Renal pelvis (tissue), 4 donors: ENCODE results near the gene TRAP1. TPM values are rescaled to one million over a fixed set of nuclear protein-coding genes. Genes with fewer than 3 reads are reported as not detected.
"Not testable (repeated sequence)": the region's sequence is repeated elsewhere in the genome, so short reads cannot be mapped to it uniquely, and the experiment has no call there.

Source experiments
- DNase-seq: peaks from one replicate; pipeline ENCODE4 v3.0.0-alpha.2; 2013
- polyA plus RNA-seq, 3 donors: library from polyadenylated mRNA; unstranded; fragments of 120-200 nt; gene quantifications; one replicate each; pipeline ENCODE4 v1.2.1, GENCODE V29; 2013; ENCODE audit not compliant: insufficient read length in 3 of 3

The TRAP1 gene
- polyA plus RNA-seq, 3 donors, result 103 to 126 (median 109) TPM

GRCh38 chr16:3718628-3719027 lies 1.3 kb upstream of the TRAP1 start:
- no peak for DNase-seq

- DNase-seq, result no peak
Measured at GRCh38 chr16:3718019-3718391, 681 bp upstream of the TRAP1 start.

GRCh38 chr16:3716831-3717234 lies 491 bp downstream of the TRAP1 start:
- no peak for DNase-seq

GRCh38 chr16:3715430-3715829 lies 1.9 kb downstream of the TRAP1 start:
- no peak for DNase-seq

GRCh38 chr16:3714378-3714777 lies 2.9 kb downstream of the TRAP1 start:
- not testable (repeated sequence) for DNase-seq

- no peak for DNase-seq
Measured at GRCh38 chr16:3713587-3714242, 3.6 kb downstream of the TRAP1 start.

GRCh38 chr16:3712861-3713372 lies 4.4 kb downstream of the TRAP1 start:
- DNase-seq, result no peak

GRCh38 chr16:3706253-3707012 lies 10.9 kb downstream of the TRAP1 start:
- no peak for DNase-seq

GRCh38 chr16:3702082-3702481 lies 15.2 kb downstream of the TRAP1 start:
- DNase-seq, result no peak

- DNase-seq, result no peak
Measured at GRCh38 chr16:3701531-3701930, 15.8 kb downstream of the TRAP1 start.

GRCh38 chr16:3698941-3699340 lies 18.4 kb downstream of the TRAP1 start:
- DNase-seq, result no peak

GRCh38 chr16:3696425-3697218 lies 20.7 kb downstream of the TRAP1 start:
- DNase-seq, result no peak

GRCh38 chr16:3695610-3696369 lies 21.5 kb downstream of the TRAP1 start:
- no peak for DNase-seq

- no peak for DNase-seq
Measured at GRCh38 chr16:3694051-3694450, 23.3 kb downstream of the TRAP1 start.

- no peak for DNase-seq
Measured at GRCh38 chr16:3691761-3692160, 25.6 kb downstream of the TRAP1 start.

GRCh38 chr16:3690980-3691720 lies 26.2 kb downstream of the TRAP1 start:
- DNase-seq, result no peak

GRCh38 chr16:3690470-3690928 lies 26.8 kb downstream of the TRAP1 start:
- DNase-seq, result peak; percentile 85

GRCh38 chr16:3689731-3690130 lies 27.6 kb downstream of the TRAP1 start:
- DNase-seq, result no peak

GRCh38 chr16:3687792-3688191 lies 29.5 kb downstream of the TRAP1 start:
- DNase-seq, result no peak

- no peak for DNase-seq
Measured at GRCh38 chr16:3687021-3687420, 30.3 kb downstream of the TRAP1 start.

- DNase-seq, result no peak
Measured at GRCh38 chr16:3681206-3681605, 36.1 kb downstream of the TRAP1 start.
